SK-N-MC (cell line): ENCODE measurements around the gene BUD13.

ENCODE experiments used
- EZH2 ChIP-seq: fragments of 200-600 bp; sonication (generic); IDR thresholded peaks from one replicate; pipeline ENCODE4 v1.6.1; 2017; ENCODE audit warnings: antibody characterized with exemption
- POLR2AphosphoS5 ChIP-seq: IDR thresholded peaks from 2 replicates; pipeline ENCODE4 v1.6.1; 2012; ENCODE audit warnings: mild to moderate bottlenecking, low read depth, low read length, borderline replicate concordance

- TF ChIP-seq POLR2AphosphoS5: no peak
- TF ChIP-seq EZH2: no peak
Observed at GRCh38 chr11:116791813-116792143, 19.0 kb upstream of the BUD13 start, which contains the start of gene APOA5.
